Embryonic facial prominence (tissue), 1 donor: Measurements from ENCODE around the gene TPRG1L.

Experiments
- DNase-seq: peaks from one replicate; pipeline ENCODE4 v3.0.0-alpha.2; 2016; ENCODE audit errors: extremely low spot score

TPRG1L gene

GRCh38 chr1:3628445-3628844 lies 3.6 kb downstream of the TPRG1L start:
- DNase-seq, result no peak

GRCh38 chr1:3629561-3630160 lies 4.8 kb downstream of the TPRG1L start:
- DNase-seq, result no peak

- no peak for DNase-seq
Observed at GRCh38 chr1:3630161-3630611, 5.4 kb downstream of the TPRG1L start.

- no peak for DNase-seq
Observed at GRCh38 chr1:3630914-3631313, 6.1 kb downstream of the TPRG1L start.

- DNase-seq, result no peak
Observed at GRCh38 chr1:3631320-3632260, 6.8 kb downstream of the TPRG1L start.

GRCh38 chr1:3632298-3632697 lies 7.5 kb downstream of the TPRG1L start:
- DNase-seq, result no peak

GRCh38 chr1:3632716-3633343 lies 8.0 kb downstream of the TPRG1L start:
- no peak for DNase-seq

GRCh38 chr1:3633344-3634058 lies 8.7 kb downstream of the TPRG1L start:
- no peak for DNase-seq

GRCh38 chr1:3634059-3634800 lies 9.4 kb downstream of the TPRG1L start:
- no peak for DNase-seq

GRCh38 chr1:3636080-3636479 lies 11.3 kb downstream of the TPRG1L start:
- DNase-seq, result no peak

- no peak for DNase-seq
Observed at GRCh38 chr1:3636531-3636930, 11.7 kb downstream of the TPRG1L start.

GRCh38 chr1:3638027-3638426 lies 13.2 kb downstream of the TPRG1L start:
- no peak for DNase-seq

- no peak for DNase-seq
Observed at GRCh38 chr1:3638676-3639075, 13.9 kb downstream of the TPRG1L start.

- no peak for DNase-seq
Observed at GRCh38 chr1:3639397-3639911, 14.6 kb downstream of the TPRG1L start.

- DNase-seq, result no peak
Observed at GRCh38 chr1:3640121-3640837, 15.5 kb downstream of the TPRG1L start.

GRCh38 chr1:3641046-3641760 lies 16.4 kb downstream of the TPRG1L start:
- DNase-seq, result no peak

- no peak for DNase-seq
Observed at GRCh38 chr1:3641816-3642215, 17.0 kb downstream of the TPRG1L start.

GRCh38 chr1:3642919-3643675 lies 18.3 kb downstream of the TPRG1L start:
- no peak for DNase-seq

GRCh38 chr1:3644273-3644672 lies 19.5 kb downstream of the TPRG1L start:
- no peak for DNase-seq
